GM13976 (cell line): ENCODE results near the gene KRTAP6-1.

ENCODE experiments used
- DNase-seq: peaks from one replicate; pipeline ENCODE4 v3.0.0; 2012; ENCODE audit warnings: low spot score
- in situ Hi-C: fragments of 300-500 bp; cut with MboI; formaldehyde crosslinking; loops from one replicate; pipeline ENCODE4 v1.12.0; 2022; ENCODE audit warnings: low sequenced_read_pairs, mixed read lengths, inconsistent platforms; ENCODE audit not compliant: unreplicated experiment
- TF ChIP-seq, protein P1 (sequence below): IDR thresholded peaks from 2 replicates; pipeline ENCODE4 v1.5.1; 2012; ENCODE audit warnings: borderline replicate concordance, mild to moderate bottlenecking; ENCODE audit not compliant: insufficient read depth; ENCODE audit errors: extremely low read depth, missing control alignments, control extremely low read depth

The KRTAP6-1 gene

GRCh38 chr21:30628109-30628508 is 14.4 kb upstream of the KRTAP6-1 start:
- TF ChIP-seq, protein P1, sequence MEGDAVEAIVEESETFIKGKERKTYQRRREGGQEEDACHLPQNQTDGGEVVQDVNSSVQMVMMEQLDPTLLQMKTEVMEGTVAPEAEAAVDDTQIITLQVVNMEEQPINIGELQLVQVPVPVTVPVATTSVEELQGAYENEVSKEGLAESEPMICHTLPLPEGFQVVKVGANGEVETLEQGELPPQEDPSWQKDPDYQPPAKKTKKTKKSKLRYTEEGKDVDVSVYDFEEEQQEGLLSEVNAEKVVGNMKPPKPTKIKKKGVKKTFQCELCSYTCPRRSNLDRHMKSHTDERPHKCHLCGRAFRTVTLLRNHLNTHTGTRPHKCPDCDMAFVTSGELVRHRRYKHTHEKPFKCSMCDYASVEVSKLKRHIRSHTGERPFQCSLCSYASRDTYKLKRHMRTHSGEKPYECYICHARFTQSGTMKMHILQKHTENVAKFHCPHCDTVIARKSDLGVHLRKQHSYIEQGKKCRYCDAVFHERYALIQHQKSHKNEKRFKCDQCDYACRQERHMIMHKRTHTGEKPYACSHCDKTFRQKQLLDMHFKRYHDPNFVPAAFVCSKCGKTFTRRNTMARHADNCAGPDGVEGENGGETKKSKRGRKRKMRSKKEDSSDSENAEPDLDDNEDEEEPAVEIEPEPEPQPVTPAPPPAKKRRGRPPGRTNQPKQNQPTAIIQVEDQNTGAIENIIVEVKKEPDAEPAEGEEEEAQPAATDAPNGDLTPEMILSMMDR, result no peak
- DNase-seq, result no peak
- in situ Hi-C loops, result no loop called here

- in situ Hi-C loops, result no loop called here
- DNase-seq, result no peak
- TF ChIP-seq, protein P1, result no peak
Observed at GRCh38 chr21:30625449-30626165, 11.9 kb upstream of the KRTAP6-1 start.

DNA sequence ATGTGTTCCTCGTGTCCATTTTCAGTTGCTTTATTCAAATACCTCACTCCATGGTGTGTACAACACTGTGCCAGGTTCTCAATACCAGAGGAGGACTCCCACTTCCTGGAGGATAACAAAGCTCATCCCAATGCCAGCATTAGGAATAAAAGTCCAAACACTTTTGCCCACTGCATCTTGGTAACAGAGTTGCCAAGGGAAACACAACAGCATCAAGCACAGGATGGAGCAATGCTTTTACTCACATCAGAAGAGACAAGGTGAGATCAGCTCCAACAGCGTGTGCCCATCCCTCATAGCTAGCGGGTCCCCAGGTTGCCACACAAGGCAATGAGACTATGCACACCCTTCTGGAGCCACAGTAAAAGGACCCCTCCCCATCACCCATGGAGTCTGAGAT is 9.6 kb upstream of the KRTAP6-1 start:
- no peak for DNase-seq
- in situ Hi-C loops, result no loop called here
- TF ChIP-seq, protein P1, result no peak

DNA sequence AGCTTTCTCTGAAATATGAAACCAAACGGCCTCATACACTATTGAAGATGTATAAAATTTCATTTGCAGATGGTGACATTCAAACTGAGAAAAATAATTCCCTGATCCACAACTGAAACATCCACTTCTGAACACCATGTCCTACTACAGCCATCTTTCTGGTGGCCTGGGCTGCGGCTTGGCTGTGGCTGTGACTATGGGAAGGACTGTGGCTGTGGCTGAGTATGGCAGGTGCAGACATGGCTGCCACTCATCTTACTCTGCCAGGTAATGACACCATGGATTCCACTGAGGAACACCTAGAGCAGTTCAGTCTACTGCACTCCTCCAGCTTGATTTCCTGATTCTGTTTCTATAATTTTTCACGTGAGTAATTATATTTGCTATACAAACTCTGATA is 6.8 kb upstream of the KRTAP6-1 start, which contains the start of gene KRTAP20-4:
Gene KRTAP20-4 (plus strand): TSS at position 106 of the 400 bp plus-strand sequence.
- TF ChIP-seq, protein P1, result no peak
- no peak for DNase-seq
- in situ Hi-C loops, result no loop called here

GRCh38 chr21:30620080-30620479 is 6.3 kb upstream of the KRTAP6-1 start:
- TF ChIP-seq, protein P1, result no peak

DNA sequence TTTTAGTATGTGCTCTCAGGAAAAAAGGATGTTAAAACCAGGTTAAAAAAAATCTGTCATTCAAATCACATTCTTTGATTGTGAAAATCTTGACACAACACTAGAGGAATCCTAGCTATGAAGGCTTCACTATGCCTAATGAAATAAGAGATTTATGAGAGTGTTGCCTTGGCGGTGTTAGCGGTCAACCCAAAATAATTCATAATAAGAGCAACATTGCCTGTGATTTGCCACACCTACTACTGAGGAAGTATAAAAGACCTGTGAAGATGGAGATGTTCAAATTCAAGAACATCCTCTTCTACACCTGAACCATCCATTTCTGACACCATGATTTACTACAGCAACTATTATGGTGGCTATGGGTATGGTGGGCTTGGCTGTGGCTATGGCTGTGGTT is 2.4 kb upstream of the KRTAP6-1 start, which contains the start of gene KRTAP20-1:
Gene KRTAP20-1 (plus strand): TSS at position 301 of the 400 bp plus-strand sequence. CDS start 30 bp downstream, at position 331.
- DNase-seq, result no peak
- TF ChIP-seq, protein P1, result no peak
- in situ Hi-C loops, result no loop called here

More at GRCh38 chr21:30620080-30620479, 6.3 kb upstream of the KRTAP6-1 start:
- no peak for DNase-seq
- in situ Hi-C loops, result no loop called here

DNA sequence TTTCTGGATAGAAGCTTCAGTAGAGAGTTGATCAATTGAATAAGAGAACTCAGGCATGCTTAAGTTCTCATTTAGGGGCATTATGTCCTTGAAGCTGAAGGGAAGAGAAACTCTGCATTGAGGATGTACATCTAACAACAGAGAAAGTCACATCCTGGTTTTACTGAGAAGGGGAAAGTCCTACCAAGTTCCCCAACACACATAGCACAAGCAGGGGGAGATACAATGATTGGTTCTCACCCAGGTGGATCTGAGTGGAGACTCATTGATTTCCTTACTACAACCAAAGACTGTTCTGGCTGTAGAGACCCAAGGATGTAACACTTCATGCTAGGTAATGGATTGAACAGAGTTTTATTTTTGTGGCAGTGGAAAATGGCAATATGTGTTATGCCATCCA is 1.5 kb upstream of the KRTAP6-1 start:
- TF ChIP-seq, protein P1, result no peak
- no peak for DNase-seq
- in situ Hi-C loops, result no loop called here
